Measurements from ENCODE around the gene RSPH1.

RSPH1 gene

DNA sequence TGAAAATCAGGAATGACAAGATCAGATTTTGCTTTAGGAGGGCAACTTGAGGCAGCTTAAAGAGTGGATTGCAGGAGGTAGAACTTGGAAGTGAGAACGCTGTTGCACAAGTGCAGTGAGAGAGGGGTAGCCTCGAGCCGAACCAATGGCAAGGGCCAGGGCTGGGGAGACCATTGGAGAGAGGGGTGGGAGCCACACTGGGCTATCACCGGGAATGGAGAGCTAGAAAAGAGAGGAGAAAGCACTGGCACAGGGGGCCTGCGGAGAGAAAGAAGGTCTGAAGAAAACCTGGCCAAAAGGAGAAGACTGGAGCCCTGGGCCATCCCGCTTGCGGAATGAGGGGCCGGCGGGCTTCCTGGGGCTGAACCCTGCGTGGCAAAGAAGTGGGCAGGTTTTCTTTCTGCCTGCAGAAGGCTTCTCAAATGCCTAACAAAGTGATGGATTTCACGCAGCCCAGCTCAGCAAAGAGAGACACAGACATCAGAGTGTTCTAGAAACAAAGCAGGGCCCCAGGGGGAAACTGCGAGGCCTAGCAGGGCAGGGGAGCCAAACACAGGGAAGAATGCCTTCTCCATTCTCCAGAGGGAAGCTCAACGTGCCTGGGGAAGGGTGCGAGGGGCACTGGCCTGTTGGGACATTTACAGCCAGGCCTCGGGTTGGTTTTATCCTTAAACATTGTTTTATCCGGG is 16.5 kb upstream of the RSPH1 start:
- no peak for DNase-seq

DNA sequence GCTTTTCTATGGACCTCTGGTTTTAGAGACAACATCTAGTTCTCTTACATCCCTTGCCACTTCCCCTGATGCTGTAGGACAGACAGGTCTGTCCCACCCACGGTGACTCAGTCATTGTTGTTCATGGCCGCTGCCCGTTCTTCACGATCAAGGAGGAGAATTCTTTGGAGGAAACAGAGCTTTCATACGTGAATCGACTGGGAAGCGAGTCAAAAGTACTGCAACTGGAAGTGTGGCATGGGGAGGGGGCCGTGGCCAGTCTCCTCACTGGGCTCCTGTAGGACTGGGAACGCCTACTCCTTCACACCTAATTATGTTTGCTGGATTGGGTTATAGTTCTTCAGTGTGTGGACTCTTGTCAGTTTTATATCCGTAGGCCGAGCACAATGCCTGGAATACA is 13.2 kb upstream of the RSPH1 start:
- DNase-seq = no peak

DNA sequence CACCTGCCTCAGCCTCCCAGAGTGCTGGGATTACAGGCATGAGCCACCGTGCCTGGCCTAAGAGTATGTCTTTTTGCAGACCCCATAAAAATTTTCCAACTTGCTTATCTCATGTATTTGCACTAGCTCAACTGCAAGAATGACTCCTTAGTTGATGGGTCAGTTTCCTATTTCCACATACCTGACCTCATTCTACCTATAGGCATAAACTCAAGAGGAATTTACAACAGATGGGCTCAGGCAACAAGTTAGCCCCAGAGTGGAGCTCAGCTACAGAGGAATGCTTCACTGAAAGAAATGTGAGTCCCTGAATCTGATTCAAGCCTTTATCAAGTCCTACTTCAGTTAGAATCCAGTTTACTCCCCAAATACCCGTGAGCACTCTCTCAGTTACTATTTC is 12.3 kb upstream of the RSPH1 start:
- no peak for DNase-seq

- no peak for DNase-seq
These were observed 11.4 kb upstream of the RSPH1 start for GRCh38 chr21:42507418-42507817.

DNA sequence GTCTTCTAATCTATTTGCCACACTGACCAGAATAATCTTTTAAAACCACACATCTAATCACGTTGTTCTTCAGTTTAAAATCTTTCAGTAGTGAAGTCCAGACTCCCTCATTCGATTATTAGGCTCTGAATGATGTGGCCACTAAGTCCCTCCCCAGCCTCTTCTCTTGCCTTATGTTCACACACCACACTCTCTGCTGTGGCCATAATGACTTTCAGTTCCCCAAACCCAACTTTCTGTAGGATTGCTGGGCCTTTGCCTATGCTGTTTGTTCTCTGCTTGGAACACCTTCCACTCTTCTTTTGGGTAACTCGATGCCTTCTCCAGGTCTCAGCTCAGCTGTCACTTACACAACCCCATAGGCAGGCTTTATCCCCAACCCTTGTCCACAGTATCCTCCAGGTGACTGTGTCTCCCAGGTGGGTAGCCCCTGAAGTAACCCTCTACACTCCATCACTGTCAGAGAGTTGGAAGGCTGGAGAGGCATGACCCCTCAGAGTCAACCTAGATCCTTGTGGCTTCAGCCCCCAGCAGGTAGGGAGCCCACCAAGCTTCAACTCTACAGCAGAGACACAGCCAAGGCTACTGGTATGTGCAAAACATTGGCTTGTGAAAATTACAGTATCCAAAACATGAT is 9.2 kb upstream of the RSPH1 start:
- DNase-seq = no peak

GRCh38 chr21:42503711-42504110 is 7.7 kb upstream of the RSPH1 start:
- no peak for DNase-seq

DNA sequence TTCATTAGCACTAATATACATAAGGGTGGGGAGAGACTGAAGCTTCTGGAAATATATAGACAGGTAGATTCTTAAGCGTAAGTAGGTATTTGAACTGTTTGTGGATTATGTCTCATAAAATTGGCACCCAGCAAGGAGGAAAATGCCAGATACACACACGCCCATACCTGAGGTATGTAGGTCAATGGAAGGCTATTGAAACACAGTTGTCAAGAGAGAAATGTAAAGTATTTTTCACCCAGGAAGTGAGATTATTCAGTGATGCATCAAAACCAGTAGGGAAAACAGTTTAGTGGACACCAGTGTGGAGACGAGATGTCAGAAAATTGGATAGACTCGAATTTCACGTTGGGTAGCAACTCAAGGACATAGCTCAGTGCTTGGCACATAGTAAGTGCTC is 4.7 kb upstream of the RSPH1 start:
- DNase-seq = no peak

GRCh38 chr21:42500225-42500624 is 4.2 kb upstream of the RSPH1 start:
- no peak for DNase-seq

- no peak for DNase-seq
These were observed 3.6 kb upstream of the RSPH1 start for GRCh38 chr21:42499444-42500112.

GRCh38 chr21:42498012-42498411 is 2.0 kb upstream of the RSPH1 start:
- DNase-seq = no peak

DNA sequence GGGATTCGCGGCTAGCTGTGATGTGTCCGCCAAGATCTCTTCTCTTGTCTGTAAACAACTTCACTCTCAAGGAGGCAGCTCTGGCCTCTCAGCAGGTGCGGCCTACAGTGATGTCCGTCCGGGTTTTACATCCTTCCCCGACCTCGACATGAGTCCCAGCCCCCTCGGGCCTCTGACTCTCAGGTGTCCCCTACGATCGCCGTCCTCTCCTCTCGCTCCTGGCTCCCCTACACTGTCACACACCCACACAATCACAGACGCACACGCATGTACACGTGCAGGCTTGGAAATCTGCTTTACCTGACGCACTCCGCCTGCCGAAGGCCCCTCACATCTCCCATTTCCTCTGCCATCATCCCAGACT is 797 bp upstream of the RSPH1 start:
- no peak for DNase-seq

DNA sequence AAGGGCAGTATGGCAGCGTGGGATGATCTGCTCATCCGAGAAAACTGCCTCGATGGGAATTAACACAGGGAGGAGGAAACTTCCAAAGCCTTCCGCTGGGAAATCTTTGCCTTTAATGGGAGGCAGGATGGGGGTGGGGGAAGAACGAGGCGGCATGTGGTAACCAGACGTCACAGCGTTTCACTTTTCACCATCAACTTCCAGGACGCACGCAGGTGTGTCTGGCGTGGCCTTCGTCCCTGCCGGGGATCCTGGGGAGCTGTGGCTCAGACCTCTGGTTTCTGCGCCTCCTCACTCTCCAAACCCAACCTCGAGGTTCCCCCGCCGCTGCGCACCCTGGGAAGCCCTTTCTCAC is 282 bp downstream of the RSPH1 start:
- no peak for DNase-seq

DNA sequence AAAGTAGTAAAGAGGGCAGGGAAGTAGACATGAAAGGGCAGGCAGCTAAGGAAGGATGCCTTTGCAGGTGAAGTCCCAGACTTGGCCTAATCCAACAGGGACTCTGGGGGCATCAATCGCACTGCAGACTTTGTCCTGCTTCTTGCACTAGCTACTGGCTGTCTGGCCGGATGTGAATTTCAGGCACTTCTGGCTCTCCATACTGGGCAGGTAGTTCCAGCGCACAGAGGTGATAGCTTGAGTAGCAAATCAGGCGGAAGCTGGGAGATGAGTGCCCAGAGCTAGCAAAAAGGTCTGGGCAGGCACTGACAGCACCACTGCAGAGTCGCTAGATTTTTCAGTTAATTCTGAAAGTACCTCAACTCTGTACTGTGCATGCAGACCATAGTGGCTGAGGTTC is 997 bp downstream of the RSPH1 start:
- DNase-seq = no peak

DNA sequence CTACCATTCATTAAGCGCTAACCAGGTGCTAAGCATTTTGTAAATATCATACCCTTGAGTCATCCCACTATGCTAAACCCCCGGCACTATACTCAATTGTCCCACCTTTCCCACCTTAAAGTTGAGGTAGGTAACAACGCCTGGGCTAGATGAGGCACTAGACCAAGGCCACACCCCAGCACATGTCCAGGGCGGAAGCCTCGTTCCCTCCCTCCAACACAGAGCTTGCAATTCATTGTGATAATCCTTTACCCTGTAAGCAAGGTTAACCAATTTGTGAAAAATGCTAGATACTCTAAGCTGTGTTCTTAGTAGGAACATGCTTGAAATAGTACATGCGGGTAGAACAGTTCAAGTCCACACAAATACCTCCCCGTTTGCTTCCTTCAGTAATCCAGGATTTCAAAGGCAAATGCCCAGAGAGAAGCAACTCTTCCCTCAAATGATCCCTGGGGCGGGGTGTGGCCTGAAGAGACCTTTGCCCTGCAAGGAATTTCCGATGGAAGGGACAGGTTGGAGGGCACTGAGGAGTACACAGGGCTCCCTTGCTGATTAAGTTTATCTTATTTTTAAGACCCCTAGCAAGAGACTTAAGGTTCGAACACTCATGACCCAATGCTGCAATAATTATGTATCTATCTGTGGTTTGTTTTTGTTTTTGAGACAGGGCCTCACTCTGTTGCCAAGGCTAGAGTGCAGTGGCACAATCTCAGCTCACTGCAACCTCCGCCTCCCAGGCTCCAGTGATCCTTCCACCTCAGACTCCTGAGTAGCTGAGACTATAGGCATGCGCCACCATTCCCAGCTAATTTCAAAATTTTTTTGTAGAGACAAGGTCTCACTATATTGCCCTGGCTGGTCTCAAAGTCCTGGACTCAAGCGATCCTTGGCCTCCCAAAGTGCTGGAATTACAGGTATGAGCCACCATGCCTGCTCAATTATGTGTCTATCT is 2.6 kb downstream of the RSPH1 start:
- DNase-seq = no peak

DNA sequence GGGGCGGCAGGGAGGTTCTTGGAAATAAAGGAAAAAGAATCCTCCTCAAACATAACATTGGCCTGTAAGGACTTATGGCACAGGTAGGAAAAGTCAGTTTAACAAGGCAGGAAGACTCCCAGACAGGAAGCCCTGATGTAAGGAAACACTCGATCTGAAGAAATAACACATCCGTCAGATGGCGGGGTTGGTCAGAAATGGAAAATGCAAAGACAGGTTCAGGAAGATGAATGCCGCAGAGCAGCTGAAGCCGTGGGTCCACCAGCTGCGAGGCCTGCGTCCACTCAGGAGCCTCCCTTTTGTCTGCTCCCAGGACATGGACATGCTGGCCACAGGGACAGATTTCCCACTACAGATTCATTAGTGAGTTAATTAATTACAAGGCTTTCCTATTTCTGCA is 3.8 kb downstream of the RSPH1 start:
- no peak for DNase-seq

- DNase-seq = no peak
These were observed 4.7 kb downstream of the RSPH1 start for GRCh38 chr21:42491328-42491727.

DNA sequence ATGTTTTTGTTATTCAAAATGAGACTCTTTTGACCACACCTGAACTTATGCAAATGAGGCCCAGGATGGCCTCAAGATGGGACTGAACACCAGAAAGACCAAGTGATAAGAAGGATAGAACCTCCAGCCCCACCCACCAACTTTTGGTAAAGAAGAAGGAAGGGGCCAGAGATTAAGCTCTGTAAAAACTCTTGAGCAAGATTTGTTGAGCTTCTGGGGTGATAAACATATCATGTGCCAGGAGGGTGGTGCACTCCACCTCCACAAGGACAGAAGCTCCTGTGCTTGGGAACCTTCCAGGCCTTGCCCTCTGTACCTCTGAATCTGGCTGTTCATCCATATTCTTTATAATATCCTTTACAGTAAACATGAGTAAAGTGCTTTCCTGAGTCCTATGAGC is 5.3 kb downstream of the RSPH1 start:
- DNase-seq = no peak

DNA sequence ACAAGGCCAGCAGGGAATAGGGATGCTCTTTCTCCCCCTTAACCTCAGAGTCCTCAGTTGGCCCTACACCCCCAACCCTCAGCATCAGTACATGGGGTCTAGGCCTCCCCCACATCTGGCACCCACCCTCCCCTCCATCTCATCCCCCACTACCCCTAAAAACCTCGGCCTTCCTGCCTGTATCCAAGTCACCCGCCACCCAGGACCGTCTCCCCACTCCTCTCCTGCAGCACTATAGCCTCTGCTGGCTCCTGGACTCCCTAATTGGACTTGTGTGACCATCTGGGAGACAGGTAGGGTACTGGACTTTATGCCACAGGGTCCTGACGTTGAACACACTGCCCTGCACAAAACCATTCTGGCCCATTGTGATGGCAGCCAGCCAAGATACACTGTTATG is 6.0 kb downstream of the RSPH1 start:
- no peak for DNase-seq

GRCh38 chr21:42489006-42489563 is 6.9 kb downstream of the RSPH1 start:
- DNase-seq = no peak

DNA sequence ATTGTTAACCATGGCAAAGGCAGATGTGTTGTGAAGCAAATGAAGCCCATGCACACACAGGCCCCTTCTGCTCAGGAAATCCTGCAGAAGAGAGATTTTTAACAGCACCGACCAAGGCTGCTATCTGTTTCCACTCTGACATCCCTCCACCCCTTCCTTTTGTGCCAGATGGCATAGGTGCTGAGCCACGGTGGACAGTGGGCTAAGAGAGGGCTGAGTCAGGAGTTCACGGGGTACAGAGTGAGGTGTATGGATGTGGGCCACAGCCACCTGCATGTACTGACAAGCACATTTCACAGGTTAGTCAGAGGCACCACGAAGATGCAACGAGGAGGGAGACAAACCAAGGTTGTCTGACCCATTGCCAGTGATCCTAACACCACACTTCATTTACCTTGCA is 9.5 kb downstream of the RSPH1 start:
- DNase-seq = no peak

DNA sequence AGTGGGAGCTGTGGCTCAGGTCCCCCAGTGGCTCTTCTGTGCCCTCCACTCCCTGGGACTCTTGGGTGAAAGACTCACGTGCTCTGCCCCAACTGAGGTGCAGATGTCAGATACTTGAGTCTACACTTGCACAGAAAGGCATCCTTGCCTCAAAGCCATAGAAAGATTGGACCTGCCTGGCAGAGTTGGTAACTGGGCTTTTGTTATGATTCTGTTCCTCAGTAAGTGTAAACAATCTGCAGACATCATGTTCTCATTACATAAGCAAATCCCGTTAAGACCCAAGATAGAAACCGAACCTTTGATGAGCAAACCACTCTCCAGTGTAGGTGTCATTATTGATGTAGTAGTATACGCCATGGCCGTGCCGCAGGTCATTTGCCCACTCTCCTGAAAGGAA is 10.0 kb downstream of the RSPH1 start:
- no peak for DNase-seq

DNA sequence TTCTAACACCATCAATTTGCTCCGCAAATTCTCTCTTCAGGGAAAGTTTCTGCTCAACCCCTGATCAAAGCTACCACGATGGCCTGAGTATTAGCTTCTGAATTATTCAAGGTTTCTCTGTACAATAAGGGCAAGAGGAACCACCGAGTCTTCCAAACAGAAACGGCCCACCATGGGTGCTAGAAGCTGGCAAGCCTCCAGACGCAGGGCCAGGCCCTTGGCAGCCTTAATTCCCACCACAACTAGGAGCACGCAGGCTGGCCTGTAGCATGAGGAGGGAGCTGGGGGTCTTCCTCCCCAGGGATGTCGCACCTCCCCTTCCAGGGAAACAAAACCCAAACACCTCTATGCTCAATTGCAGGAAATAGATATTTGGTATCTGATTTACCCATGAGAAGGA is 11.1 kb downstream of the RSPH1 start:
- no peak for DNase-seq

GRCh38 chr21:42481169-42481568 is 14.9 kb downstream of the RSPH1 start:
- DNase-seq = no peak
